Pulmonary artery endothelial cell (primary cell): ENCODE data around the gene MCTS1. TPM values are rescaled to one million over a fixed set of nuclear protein-coding genes. Genes with fewer than 3 reads are reported as not detected.
"Not testable (repeated sequence)": the region's sequence is repeated elsewhere in the genome, so short reads cannot be mapped to it uniquely, and the experiment has no call there.

ENCODE experiments used
- DNase-seq: peaks from one replicate; pipeline ENCODE4 v3.0.0-alpha.2; 2011; ENCODE audit warnings: low read depth, low spot score
- total RNA-seq: library from RNA; depleted of rRNA; stranded (reverse); fragments of >200 nt; gene quantifications from 2 replicates; pipeline ENCODE4 v1.2.3, GENCODE V29; 2014

MCTS1 gene
- 41.0 and 41.1 TPM in 2 replicates for total RNA-seq

GRCh38 chrX:120603707-120604360, at the start of gene MCTS1:
MCTS1 (plus strand) TSS chrX:120604101; CDS start chrX:120604237, 136 bp downstream.
- peak; percentile 87 for DNase-seq

GRCh38 chrX:120556251-120556650, 47.6 kb upstream of the MCTS1 start:
- DNase-seq = no peak

- no peak for DNase-seq
Observed at GRCh38 chrX:120559804-120560203, 44.1 kb upstream of the MCTS1 start.

GRCh38 chrX:120560405-120560841, 43.5 kb upstream of the MCTS1 start:
- DNase-seq = no peak

- DNase-seq = peak; percentile 83
Observed at GRCh38 chrX:120560842-120561633, 42.9 kb upstream of the MCTS1 start, which contains the start of gene CUL4B. CUL4B (minus strand) TSS chrX:120560962; CDS start chrX:120560638, 324 bp downstream.

GRCh38 chrX:120561634-120562568, 42.0 kb upstream of the MCTS1 start:
- no peak for DNase-seq

- no peak for DNase-seq
Observed at GRCh38 chrX:120562569-120562926, 41.4 kb upstream of the MCTS1 start.

- DNase-seq = no peak
Observed at GRCh38 chrX:120564925-120565324, 39.0 kb upstream of the MCTS1 start.

GRCh38 chrX:120566817-120567216, 37.1 kb upstream of the MCTS1 start:
- no peak for DNase-seq

- no peak for DNase-seq
Observed at GRCh38 chrX:120568035-120568434, 35.9 kb upstream of the MCTS1 start.

GRCh38 chrX:120568609-120569008, 35.3 kb upstream of the MCTS1 start:
- DNase-seq = no peak

GRCh38 chrX:120570011-120570600, 33.8 kb upstream of the MCTS1 start:
- no peak for DNase-seq

- DNase-seq = not testable (repeated sequence)
Observed at GRCh38 chrX:120573806-120574205, 30.1 kb upstream of the MCTS1 start.

GRCh38 chrX:120575379-120576114, 28.4 kb upstream of the MCTS1 start:
- no peak for DNase-seq

GRCh38 chrX:120585702-120586101, 18.2 kb upstream of the MCTS1 start:
- DNase-seq = no peak

GRCh38 chrX:120604361-120604782, 471 bp downstream of the MCTS1 start:
- no peak for DNase-seq

- no peak for DNase-seq
Observed at GRCh38 chrX:120612086-120612485, 8.2 kb downstream of the MCTS1 start.

GRCh38 chrX:120614816-120615215, 10.9 kb downstream of the MCTS1 start:
- DNase-seq = no peak

- no peak for DNase-seq
Observed at GRCh38 chrX:120617996-120618630, 14.2 kb downstream of the MCTS1 start.

GRCh38 chrX:120625371-120625770, 21.5 kb downstream of the MCTS1 start:
- DNase-seq = no peak
